Gastroesophageal sphincter (tissue), 2 donors: ENCODE data around the gene ERBB4.

Experiments
- EP300 ChIP-seq: sonication (generic); formaldehyde crosslinking; IDR thresholded peaks from one replicate; pipeline ENCODE4 v1.6.1; 2017; ENCODE audit warnings: antibody characterized with exemption, mild to moderate bottlenecking
- POLR2A ChIP-seq, 2 donors: fragments of 450-650 bp; IDR thresholded peaks; one replicate each; pipeline ENCODE4 v1.6.1; 2017; ENCODE audit warnings: antibody characterized with exemption in 2 of 2, mild to moderate bottlenecking in 2 of 2, moderate library complexity in 1 of 2

- TF ChIP-seq POLR2A (IDR thresholded peaks at IDR 0.05) (no peak), EP300 (no peak)
Measured at GRCh38 chr2:211468877-211469663, 1069.5 kb downstream of the ERBB4 start.
